IMR-90 (cell line): ENCODE data around the gene THAP6. TPM values are rescaled to one million over a fixed set of nuclear protein-coding genes. Genes with fewer than 3 reads are reported as not detected.

Source experiments
- ATAC-seq: fragments of 200-7000 bp; cut with Tn5 transposase; 2 replicates; pipeline ENCODE4 v1.9.1; 2020; ENCODE audit warnings: low read depth, mild to moderate bottlenecking, moderate library complexity
- BruUV-seq: library from RNA; stranded (reverse); fragments of 400-500 nt; replicated peaks from 2 replicates; lab custom pipeline; 2021; lab: Mats Ljungman, UMichigan
- CTCF ChIA-PET: fragments of 300-600 bp; formaldehyde crosslinking; extraction: SDS; loops from one replicate; lab custom pipeline; 2021; ENCODE audit warnings: antibody characterized with exemption; lab: Yijun Ruan, JAX
- POLR2A ChIA-PET: fragments of 300-600 bp; sonication (Branson Sonifier 250); formaldehyde crosslinking; loops from one replicate; lab custom pipeline; 2022; ENCODE audit warnings: antibody characterized with exemption; ENCODE audit not compliant: unreplicated experiment; lab: Charles Lee
- DNase-seq: peaks from one replicate; pipeline ENCODE4 v3.0.0; 2013
- H2AFZ ChIP-seq: replicated peaks from 2 replicates; pipeline ENCODE3; 2013; ENCODE audit warnings: low read length, mild to moderate bottlenecking; ENCODE audit not compliant: poor library complexity
- H2AK5ac ChIP-seq: 2 replicates; pipeline ENCODE4 v1.6.1; 2013; ENCODE audit warnings: low read depth, low read length, inconsistent platforms
- H2AK9ac ChIP-seq: replicated peaks from 2 replicates; pipeline ENCODE3; 2013; ENCODE audit warnings: mild to moderate bottlenecking, low read depth, low read length, moderate library complexity; ENCODE audit not compliant: poor library complexity
- H2BK120ac ChIP-seq: 2 replicates; pipeline ENCODE4 v1.6.1; 2013; ENCODE audit warnings: low read depth, low read length, inconsistent platforms
- H2BK15ac ChIP-seq: 3 replicates; pipeline ENCODE4 v1.6.1; 2013; ENCODE audit warnings: low read depth, low read length, inconsistent platforms
- H2BK20ac ChIP-seq: 2 replicates; pipeline ENCODE4 v1.6.1; 2013; ENCODE audit warnings: low read depth, mild to moderate bottlenecking, inconsistent platforms, low read length, moderate library complexity
- H2BK5ac ChIP-seq: 2 replicates; pipeline ENCODE4 v1.6.1; 2013; ENCODE audit warnings: mild to moderate bottlenecking, low read depth, low read length, inconsistent platforms; ENCODE audit not compliant: poor library complexity, severe bottlenecking
- H3K14ac ChIP-seq: replicated peaks from 2 replicates; pipeline ENCODE4 v1.6.1; 2013; ENCODE audit warnings: low read depth, low read length, inconsistent platforms
- H3K18ac ChIP-seq: 2 replicates; pipeline ENCODE4 v1.6.1; 2013; ENCODE audit warnings: low read depth, low read length, control low read depth
- H3K23ac ChIP-seq: 2 replicates; pipeline ENCODE4 v1.6.1; 2013; ENCODE audit warnings: low read depth, low read length, inconsistent platforms
- H3K27ac ChIP-seq: 2 replicates; pipeline ENCODE4 v1.5.1; 2013; ENCODE audit warnings: mild to moderate bottlenecking, control low read depth, low read length; ENCODE audit not compliant: insufficient read depth
- H3K27me3 ChIP-seq: 2 replicates; pipeline ENCODE4 v1.6.1; 2013; ENCODE audit warnings: low read length; ENCODE audit not compliant: control insufficient read depth, insufficient read depth
- H3K36me3 ChIP-seq: 2 replicates; pipeline ENCODE4 v1.6.1; 2013; ENCODE audit warnings: low read length, mixed read lengths; ENCODE audit not compliant: control insufficient read depth, insufficient read depth
- H3K4ac ChIP-seq: 2 replicates; pipeline ENCODE4 v1.6.1; 2013; ENCODE audit warnings: low read depth, low read length, inconsistent platforms
- H3K4me1 ChIP-seq: 2 replicates; pipeline ENCODE4 v1.6.1; 2013; ENCODE audit warnings: low read length, mixed read lengths; ENCODE audit not compliant: control insufficient read depth, insufficient read depth
- H3K4me2 ChIP-seq: 2 replicates; pipeline ENCODE4 v1.6.1; 2013; ENCODE audit warnings: low read depth, mild to moderate bottlenecking, control low read depth, low read length, moderate library complexity
- H3K4me3 ChIP-seq: 2 replicates; pipeline ENCODE4 v1.5.1; 2013; ENCODE audit warnings: low read depth, mild to moderate bottlenecking, control low read depth, low read length, moderate library complexity; ENCODE audit not compliant: insufficient read depth
- H3K56ac ChIP-seq: 2 replicates; pipeline ENCODE4 v1.6.1; 2013; ENCODE audit warnings: low read length, inconsistent platforms; ENCODE audit not compliant: insufficient read depth; ENCODE audit errors: extremely low read depth
- H3K79me1 ChIP-seq, 2 experiments: 2 replicates each; pipeline ENCODE4 v1.6.1; 2013; ENCODE audit warnings: low read length in 2 of 2, inconsistent platforms in 1 of 2, low read depth in 1 of 2
- H3K9ac ChIP-seq: 2 replicates; pipeline ENCODE4 v1.6.1; 2013; ENCODE audit warnings: low read depth, low read length, control low read depth
- H3K9me1 ChIP-seq: 2 replicates; pipeline ENCODE4 v1.6.1; 2013; ENCODE audit warnings: low read length, inconsistent platforms; ENCODE audit not compliant: insufficient read depth
- H3K9me3 ChIP-seq: 2 replicates; pipeline ENCODE4 v1.6.1; 2013; ENCODE audit warnings: low read length; ENCODE audit not compliant: control insufficient read depth, insufficient read depth
- H4K20me1 ChIP-seq: 2 replicates; pipeline ENCODE4 v1.6.1; 2013; ENCODE audit warnings: low read length, inconsistent platforms; ENCODE audit not compliant: insufficient read depth
- H4K5ac ChIP-seq: 2 replicates; pipeline ENCODE4 v1.6.1; 2013; ENCODE audit warnings: mild to moderate bottlenecking, low read depth, low read length, control low read depth
- H4K8ac ChIP-seq, 2 experiments: 2 replicates each; pipeline ENCODE4 v1.6.1; 2013; ENCODE audit warnings: low read depth in 2 of 2, low read length in 2 of 2, control low read depth in 1 of 2, inconsistent platforms in 1 of 2
- H4K91ac ChIP-seq: 2 replicates; pipeline ENCODE4 v1.6.1; 2013; ENCODE audit warnings: low read depth, low read length, inconsistent platforms; ENCODE audit not compliant: insufficient read depth
- CEBPB ChIP-seq: IDR thresholded peaks from 2 replicates; pipeline ENCODE4 v1.6.1; 2012; ENCODE audit warnings: low read depth, low read length, improper control_type of control experiment
- FOS ChIP-seq: fragments of 150-350 bp; IDR thresholded peaks from 2 replicates; pipeline ENCODE4 v1.6.1; 2016; ENCODE audit warnings: low read depth, low read length
- MAZ ChIP-seq: IDR thresholded peaks from 2 replicates; pipeline ENCODE4 v1.6.1; 2012; ENCODE audit warnings: low read depth, mild to moderate bottlenecking, low read length, improper control_type of control experiment, moderate library complexity, borderline replicate concordance
- NFE2L2 ChIP-seq: fragments of 150-350 bp; IDR thresholded peaks from 2 replicates; pipeline ENCODE4 v1.6.1; 2016; ENCODE audit warnings: low read depth, mild to moderate bottlenecking, low read length
- POLR2A ChIP-seq: IDR thresholded peaks from 2 replicates; pipeline ENCODE4 v1.6.1; 2012; ENCODE audit warnings: mild to moderate bottlenecking, low read depth, low read length
- SMC3 ChIP-seq: fragments of 150-350 bp; IDR thresholded peaks from 2 replicates; pipeline ENCODE4 v1.6.1; 2016; ENCODE audit warnings: low read depth, mild to moderate bottlenecking, antibody characterized with exemption, low read length, moderate library complexity
- WGBS, 2 experiments: methylation state at CpG; one replicate each; pipeline versions ENCODE4 v1.1.5 to v1.1.7; 2013; ENCODE audit warnings: missing lambda C conversion rate in 2 of 2; ENCODE audit not compliant: insufficient read length in 1 of 2; ENCODE audit errors: extremely low coverage in 2 of 2; 5-methylcytosine and 5-hydroxymethylcytosine counted together
- dilution Hi-C: fragments of 300-500 bp; cut with HindIII; formaldehyde crosslinking; loops from one replicate; pipeline ENCODE4 v1.14.3; 2018; ENCODE audit warnings: low sequenced_read_pairs; ENCODE audit not compliant: unreplicated experiment
- in situ Hi-C: fragments of 300-500 bp; cut with MboI; formaldehyde crosslinking; loops from 3 replicates; pipeline ENCODE4 v1.14.3; 2019; ENCODE audit warnings: low sequenced_read_pairs, inconsistent platforms, mixed read lengths
- intact Hi-C: fragments of 100-400 bp; cut with micrococcal nuclease; formaldehyde crosslinking; loops from 2 replicates; pipeline ENCODE4 v1.10.0; 2022
- polyA plus RNA-seq, 3 experiments: library from polyadenylated mRNA; depleted of rRNA; stranded (reverse); fragments of >200 nt; gene quantifications; 2 replicates each; pipeline ENCODE4 v1.2.3, GENCODE V29; 2012; ENCODE audit warnings: low replicate concordance in 1 of 3
- total RNA-seq: library from RNA; depleted of rRNA; stranded (reverse); fragments of >200 nt; gene quantifications from 2 replicates; pipeline ENCODE4 v1.2.3, GENCODE V29; 2012

Gene THAP6
- total and polyA plus RNA-seq, 2 of the 4 experiments (the other 2 are of a cell fraction) = 6.3 to 7.0 TPM

DNA sequence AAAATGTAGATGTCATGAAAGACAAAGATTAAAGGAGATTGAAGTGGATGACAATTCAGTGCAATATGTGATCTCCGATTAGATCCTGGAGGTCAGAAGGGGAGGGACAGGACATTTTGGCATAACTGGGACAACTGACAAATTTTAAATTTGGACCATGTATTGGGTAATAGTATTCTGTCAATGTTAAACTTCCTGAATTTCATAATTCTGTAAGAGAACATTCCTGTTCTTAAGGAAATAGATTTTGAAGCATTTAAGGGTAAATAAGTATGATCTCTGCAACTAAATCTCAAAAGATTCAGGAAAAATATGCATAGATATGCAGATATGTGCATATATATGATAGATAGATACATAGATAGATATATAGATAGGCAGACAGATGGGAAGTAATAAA is 52.6 kb downstream of the THAP6 start:
- TF ChIP-seq SMC3 (no peak), NFE2L2 (no peak), CEBPB (no peak), FOS (no peak), MAZ (no peak), POLR2A (no peak)
- Histone ChIP-seq H3K56ac (no peak overlapping the region), H3K14ac (no peak overlapping the region), H2BK20ac (no peak overlapping the region), H3K36me3 (no peaks in the 10 kb centered on the region), H3K9me1 (no peaks in the 10 kb centered on the region), H2AFZ (no peak overlapping the region), H2BK5ac (no peak overlapping the region), H3K9me3 (no peaks in the 10 kb centered on the region), H3K4ac (no peak overlapping the region), H2BK15ac (no peak overlapping the region), H3K23ac (no peak overlapping the region), H2BK120ac (no peak overlapping the region), H3K4me3 (no peak overlapping the region), H3K4me2 (no peak overlapping the region), H3K79me1 (no peaks in the 10 kb centered on the region), H3K18ac (no peak overlapping the region), H4K20me1 (no peaks in the 10 kb centered on the region), H4K91ac (no peak overlapping the region), H3K9ac (no peak overlapping the region), H2AK9ac (no peak overlapping the region), H4K8ac (no peak overlapping the region), H2AK5ac (no peak overlapping the region), H4K5ac (no peak overlapping the region), H3K27ac (no peak overlapping the region), H3K4me1 (no peaks in the 10 kb centered on the region), H3K27me3 (peaks cover 9% of the 10 kb centered on the region)
- intact Hi-C loops = no loop called here
- no TSS peak for BruUV-seq
- WGBS, 2 experiments = 100% methylated on average over 1 of the region's 1 CpG; no CpG with 5 or more reads in 1 of the 2 experiments
- dilution Hi-C loops = no loop called here
- ChIA-PET POLR2A (no interaction called here), CTCF (no interaction called here)
- in situ Hi-C loops = no loop called here
- ATAC-seq = no peak
- DNase-seq = no peak
